Glutamatergic neuron (in vitro differentiated cells): ENCODE results near the gene CIC. TPM values are rescaled to one million over a fixed set of nuclear protein-coding genes. Genes with fewer than 3 reads are reported as not detected.
"Not testable (repeated sequence)": the region's sequence is repeated elsewhere in the genome, so short reads cannot be mapped to it uniquely, and the experiment has no call there.

ENCODE experiments used
- DNase-seq: peaks from one replicate; pipeline ENCODE4 v3.0.0; 2022
- H3K27ac Mint-ChIP-seq: one replicate; pipeline ENCODE4 v1.8.0; 2020; ENCODE audit warnings: mild to moderate bottlenecking, mixed read lengths, inconsistent platforms; ENCODE audit not compliant: unreplicated experiment
- H3K27me3 Mint-ChIP-seq: one replicate; pipeline ENCODE4 v1.8.0; 2020; ENCODE audit warnings: mild to moderate bottlenecking, moderate library complexity, mixed read lengths, inconsistent platforms; ENCODE audit not compliant: unreplicated experiment
- H3K36me3 Mint-ChIP-seq: one replicate; pipeline ENCODE4 v1.8.0; 2020; ENCODE audit warnings: mild to moderate bottlenecking, mixed read lengths, inconsistent platforms; ENCODE audit not compliant: unreplicated experiment
- H3K4me1 Mint-ChIP-seq: one replicate; pipeline ENCODE4 v1.8.0; 2020; ENCODE audit warnings: mild to moderate bottlenecking, low read depth, mixed read lengths, inconsistent platforms; ENCODE audit not compliant: unreplicated experiment
- H3K4me3 Mint-ChIP-seq: one replicate; pipeline ENCODE4 v1.8.0; 2020; ENCODE audit warnings: mild to moderate bottlenecking, mixed read lengths, inconsistent platforms; ENCODE audit not compliant: unreplicated experiment
- H3K9me3 Mint-ChIP-seq: one replicate; pipeline ENCODE4 v1.8.0; 2020; ENCODE audit warnings: mild to moderate bottlenecking, moderate library complexity, mixed read lengths, inconsistent platforms; ENCODE audit not compliant: unreplicated experiment
- total RNA-seq: library from RNA; stranded (reverse); fragmentation: NEBNext Ultra II Directional; extraction: Animal tissue kit (Norgen Biotek cat#: 25700); gene quantifications from one replicate; pipeline ENCODE4 v1.2.1, GENCODE V29; 2021; ENCODE audit not compliant: unreplicated experiment
- TF ChIP-seq, protein P1 (sequence below): fragments of 200-600 bp; sonication (generic); IDR thresholded peaks from one replicate; pipeline ENCODE4 v1.5.0; 2021; ENCODE audit not compliant: partially characterized antibody, unreplicated experiment

The CIC gene
- total RNA-seq, 1 donor from 2014 or later = 150 TPM

DNA sequence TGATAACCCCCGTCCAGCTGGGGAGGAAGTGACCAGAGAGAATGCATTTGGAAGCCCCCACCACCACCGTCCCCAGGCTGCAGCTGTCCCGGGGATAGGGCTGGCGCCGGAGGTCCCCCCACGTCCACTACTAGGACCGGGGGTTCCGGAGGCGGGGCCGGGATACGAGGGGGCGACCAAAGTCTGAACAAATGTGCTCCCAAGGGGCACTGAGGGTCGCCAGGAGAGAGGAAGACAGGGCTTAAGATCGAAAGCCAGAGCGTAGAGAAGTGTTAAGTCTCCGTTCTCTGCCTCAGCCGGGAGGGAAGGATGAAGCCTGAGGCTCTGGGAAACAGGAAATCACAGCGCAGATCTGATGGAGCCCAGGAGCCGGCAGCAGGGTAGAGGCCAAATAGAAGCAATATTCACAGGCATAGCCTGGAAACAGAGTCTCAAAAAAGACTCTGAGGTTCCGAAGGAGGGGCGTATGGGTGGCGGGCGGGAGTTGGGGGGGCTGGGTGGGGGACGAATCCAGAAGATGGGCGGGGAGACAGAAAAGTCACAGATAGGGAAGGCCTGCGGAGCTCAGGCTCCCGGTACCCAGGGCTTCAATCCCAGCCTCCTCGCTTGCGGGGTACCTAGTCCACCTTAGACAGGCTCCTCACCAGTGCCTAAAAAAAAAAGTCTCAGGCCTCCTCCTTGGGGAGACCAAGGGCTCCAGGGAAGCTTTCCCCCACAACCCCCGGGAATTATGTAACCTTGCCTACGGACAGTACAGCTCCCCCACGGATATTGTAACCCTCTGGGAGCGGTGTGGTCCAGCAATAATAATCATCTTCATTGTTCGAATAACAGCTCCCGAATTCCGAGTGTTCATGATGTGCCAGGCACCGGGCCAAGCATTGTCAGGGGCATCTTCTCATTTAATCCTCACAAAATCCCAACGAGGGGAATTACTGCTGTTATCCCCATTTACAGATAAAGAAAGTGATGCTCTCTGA, 13.0 kb upstream of the CIC start:
- Mint-ChIP-seq H3K4me1 (peaks cover 16% of the 10 kb centered on the region), H3K9me3 (peaks cover 10% of the 10 kb centered on the region), H3K4me3 (peak overlapping the region; percentile 83), H3K36me3 (no peaks in the 10 kb centered on the region), H3K27me3 (peaks cover 9% of the 10 kb centered on the region), H3K27ac (peak overlapping the region; percentile 89)
- peak; percentile 44 for DNase-seq
- TF ChIP-seq, protein P1, sequence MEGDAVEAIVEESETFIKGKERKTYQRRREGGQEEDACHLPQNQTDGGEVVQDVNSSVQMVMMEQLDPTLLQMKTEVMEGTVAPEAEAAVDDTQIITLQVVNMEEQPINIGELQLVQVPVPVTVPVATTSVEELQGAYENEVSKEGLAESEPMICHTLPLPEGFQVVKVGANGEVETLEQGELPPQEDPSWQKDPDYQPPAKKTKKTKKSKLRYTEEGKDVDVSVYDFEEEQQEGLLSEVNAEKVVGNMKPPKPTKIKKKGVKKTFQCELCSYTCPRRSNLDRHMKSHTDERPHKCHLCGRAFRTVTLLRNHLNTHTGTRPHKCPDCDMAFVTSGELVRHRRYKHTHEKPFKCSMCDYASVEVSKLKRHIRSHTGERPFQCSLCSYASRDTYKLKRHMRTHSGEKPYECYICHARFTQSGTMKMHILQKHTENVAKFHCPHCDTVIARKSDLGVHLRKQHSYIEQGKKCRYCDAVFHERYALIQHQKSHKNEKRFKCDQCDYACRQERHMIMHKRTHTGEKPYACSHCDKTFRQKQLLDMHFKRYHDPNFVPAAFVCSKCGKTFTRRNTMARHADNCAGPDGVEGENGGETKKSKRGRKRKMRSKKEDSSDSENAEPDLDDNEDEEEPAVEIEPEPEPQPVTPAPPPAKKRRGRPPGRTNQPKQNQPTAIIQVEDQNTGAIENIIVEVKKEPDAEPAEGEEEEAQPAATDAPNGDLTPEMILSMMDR = no peak

DNA sequence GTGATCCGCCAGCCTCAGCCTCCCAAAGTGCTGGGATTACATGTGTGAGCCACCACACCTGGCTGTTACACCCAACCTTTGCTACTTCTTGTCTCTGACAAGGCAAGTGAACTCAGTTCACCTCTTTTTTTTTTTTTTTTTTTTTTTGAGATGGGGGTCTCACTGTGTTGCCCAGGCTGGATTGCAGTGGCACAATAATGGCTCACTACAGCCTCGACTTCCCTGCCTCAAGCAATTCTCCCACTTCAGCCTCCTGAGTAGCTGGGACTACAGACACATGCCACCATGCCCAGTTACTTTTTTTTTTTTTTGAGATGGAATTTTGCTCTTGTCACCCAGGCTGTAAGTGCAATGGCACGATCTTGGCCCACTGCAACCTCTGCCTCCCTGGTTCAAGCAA, 11.2 kb upstream of the CIC start:
- not testable (repeated sequence) for H3K9me3 Mint-ChIP-seq, H3K27me3 Mint-ChIP-seq, H3K4me1 Mint-ChIP-seq, DNase-seq, H3K27ac Mint-ChIP-seq, H3K4me3 Mint-ChIP-seq, H3K36me3 Mint-ChIP-seq

DNA sequence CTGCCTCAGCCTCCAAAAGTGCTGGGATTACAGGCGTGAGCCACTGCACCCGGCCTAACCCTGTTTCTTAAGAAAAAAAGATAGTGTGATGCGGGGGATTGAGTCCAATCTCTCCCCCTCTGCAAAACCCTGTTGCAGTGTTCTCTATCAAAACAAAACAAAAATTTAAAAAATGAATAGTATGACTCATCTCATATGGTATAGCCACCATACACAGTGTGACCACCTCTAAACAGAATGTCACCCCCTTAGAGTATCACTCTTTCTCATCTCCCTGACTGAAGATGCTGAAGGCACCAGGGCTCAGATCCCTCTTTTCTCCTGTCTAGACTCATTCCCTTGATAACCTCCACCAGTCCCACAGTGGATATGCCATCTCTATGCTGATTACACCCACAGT, 7.3 kb upstream of the CIC start:
- no peak overlapping the region for H3K4me3 Mint-ChIP-seq
- no peak for DNase-seq
- peaks cover 1% of the 10 kb centered on the region for H3K9me3 Mint-ChIP-seq
- TF ChIP-seq, protein P1 = no peak
- no peaks in the 10 kb centered on the region for H3K36me3 Mint-ChIP-seq
- H3K27me3 Mint-ChIP-seq = peaks cover 5% of the 10 kb centered on the region
- H3K4me1 Mint-ChIP-seq = peaks cover 4% of the 10 kb centered on the region
- H3K27ac Mint-ChIP-seq = no peak overlapping the region

DNA sequence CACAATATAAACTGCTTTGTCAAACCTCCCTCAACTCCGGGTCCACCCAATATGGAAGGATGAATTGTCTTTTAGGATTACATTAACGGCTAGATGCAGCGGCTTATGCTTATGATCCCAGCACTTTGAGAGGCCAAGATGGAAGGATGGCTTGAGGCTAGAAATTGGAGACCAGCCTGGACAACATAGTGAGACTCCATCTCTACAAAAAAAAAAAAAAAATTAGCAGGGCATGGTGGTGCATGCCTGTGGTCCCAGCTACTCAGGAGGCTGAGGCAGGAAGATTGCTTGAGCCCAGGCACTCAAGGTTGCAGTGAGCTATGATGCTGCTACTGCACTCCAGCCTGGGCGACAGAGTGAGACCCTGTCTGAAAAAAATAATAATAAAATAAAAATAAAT, 2.9 kb upstream of the CIC start:
- not testable (repeated sequence) for H3K4me3 Mint-ChIP-seq, H3K36me3 Mint-ChIP-seq, H3K9me3 Mint-ChIP-seq, DNase-seq, H3K27me3 Mint-ChIP-seq
- Mint-ChIP-seq H3K27ac (peak overlapping the region; percentile 1), H3K4me1 (peaks cover 15% of the 10 kb centered on the region)

DNA sequence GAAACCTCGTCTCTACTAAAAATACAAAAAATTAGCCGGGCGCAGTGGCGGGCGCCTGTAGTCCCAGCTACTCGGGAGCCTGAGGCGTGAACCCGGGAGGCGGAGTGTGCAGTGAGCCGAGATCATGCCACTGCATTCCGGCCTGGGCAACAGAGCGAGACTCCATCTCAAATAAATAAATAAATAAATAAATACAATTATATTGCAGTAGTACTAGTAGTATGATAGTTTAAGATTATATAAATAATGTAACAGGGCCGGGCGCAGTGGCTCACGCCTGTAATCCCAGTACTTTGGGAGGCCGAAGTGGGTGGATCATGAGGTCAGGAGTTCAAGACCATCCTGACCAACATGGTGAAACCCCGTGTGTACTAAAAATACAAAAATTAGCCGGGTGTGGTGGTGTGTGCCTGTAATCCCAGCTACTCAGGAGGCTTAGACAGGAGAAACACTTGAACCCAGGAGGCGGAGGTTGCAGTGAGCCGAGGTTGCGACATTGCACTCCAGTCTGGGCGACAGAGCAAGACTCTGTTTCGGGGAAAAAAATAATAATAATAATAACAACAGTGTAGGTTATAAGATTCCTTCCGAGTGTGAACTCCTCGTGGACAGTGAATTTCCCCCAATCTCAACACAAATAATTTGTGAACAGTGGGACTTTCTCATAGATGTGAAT, 2.0 kb upstream of the CIC start:
- H3K9me3 Mint-ChIP-seq = not testable (repeated sequence)

DNA sequence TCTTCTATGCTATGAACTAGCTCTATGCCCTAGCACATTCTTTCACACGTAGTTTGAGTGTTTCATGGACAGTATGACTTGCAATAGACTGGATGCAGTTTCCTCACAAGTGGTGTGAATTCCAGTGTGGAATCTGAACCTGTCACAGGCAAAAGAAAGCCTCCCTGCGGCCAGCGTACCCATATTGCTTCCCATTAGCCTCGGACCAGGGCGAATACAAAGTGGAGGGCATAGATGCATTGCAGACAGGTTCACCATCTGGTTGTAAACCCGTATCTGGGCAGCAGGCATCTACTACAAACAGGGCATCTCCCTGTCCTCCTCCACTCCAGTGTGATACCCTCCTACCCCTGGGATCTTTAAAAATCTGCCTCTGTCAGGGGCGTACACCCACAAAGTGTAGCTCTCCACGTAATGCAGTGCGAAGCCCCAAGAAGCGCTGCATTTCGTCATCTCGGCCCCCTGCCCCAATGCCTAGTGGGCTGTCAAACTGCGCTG, 1.4 kb upstream of the CIC start:
- no peak for DNase-seq
- Mint-ChIP-seq H3K27me3 (peaks cover 4% of the 10 kb centered on the region), H3K4me3 (no peak overlapping the region), H3K9me3 (peaks cover 1% of the 10 kb centered on the region), H3K4me1 (peaks cover 17% of the 10 kb centered on the region), H3K27ac (no peak overlapping the region), H3K36me3 (no peaks in the 10 kb centered on the region)
- TF ChIP-seq, protein P1 = no peak

More for the DNA sequence above, 2.0 kb upstream of the CIC start:
- H3K4me3 Mint-ChIP-seq, H3K27me3 Mint-ChIP-seq, H3K27ac Mint-ChIP-seq, H3K36me3 Mint-ChIP-seq, DNase-seq: not testable (repeated sequence)
- peaks cover 17% of the 10 kb centered on the region for H3K4me1 Mint-ChIP-seq
